Measurements from ENCODE around the gene PCMTD2.

DNA sequence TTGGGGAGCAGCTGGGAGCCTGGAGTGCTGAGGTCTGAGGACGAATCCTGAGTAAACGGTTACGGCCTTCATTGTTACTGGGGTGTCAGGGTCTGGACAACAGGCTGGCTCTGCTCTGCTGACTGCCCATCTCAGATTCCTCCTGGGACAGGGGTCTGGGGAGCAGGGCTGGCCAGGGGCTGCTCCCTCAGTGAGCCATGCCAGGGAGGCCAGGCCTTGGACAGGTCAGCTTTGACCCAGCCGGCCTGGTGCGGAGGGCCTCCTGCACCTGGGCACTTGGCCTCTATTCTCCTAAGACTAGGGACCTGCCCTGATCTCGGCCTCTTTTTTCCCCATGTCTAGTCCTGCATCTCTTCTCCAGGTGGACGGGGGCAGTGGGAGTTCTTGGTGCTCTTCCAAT lies 46.4 kb upstream of the PCMTD2 start:
- TF ChIP-seq GABPA (IDR thresholded peaks at IDR 0.05; ENCODE audit: low read depth) (no peak), POLR2AphosphoS5 (IDR thresholded peaks at IDR 0.05; ENCODE audit: low read depth) (no peak), SPI1 (IDR thresholded peaks at IDR 0.05; ENCODE audit: borderline replicate concordance, low read depth) (no peak)
- TF ChIP-seq, protein P1, sequence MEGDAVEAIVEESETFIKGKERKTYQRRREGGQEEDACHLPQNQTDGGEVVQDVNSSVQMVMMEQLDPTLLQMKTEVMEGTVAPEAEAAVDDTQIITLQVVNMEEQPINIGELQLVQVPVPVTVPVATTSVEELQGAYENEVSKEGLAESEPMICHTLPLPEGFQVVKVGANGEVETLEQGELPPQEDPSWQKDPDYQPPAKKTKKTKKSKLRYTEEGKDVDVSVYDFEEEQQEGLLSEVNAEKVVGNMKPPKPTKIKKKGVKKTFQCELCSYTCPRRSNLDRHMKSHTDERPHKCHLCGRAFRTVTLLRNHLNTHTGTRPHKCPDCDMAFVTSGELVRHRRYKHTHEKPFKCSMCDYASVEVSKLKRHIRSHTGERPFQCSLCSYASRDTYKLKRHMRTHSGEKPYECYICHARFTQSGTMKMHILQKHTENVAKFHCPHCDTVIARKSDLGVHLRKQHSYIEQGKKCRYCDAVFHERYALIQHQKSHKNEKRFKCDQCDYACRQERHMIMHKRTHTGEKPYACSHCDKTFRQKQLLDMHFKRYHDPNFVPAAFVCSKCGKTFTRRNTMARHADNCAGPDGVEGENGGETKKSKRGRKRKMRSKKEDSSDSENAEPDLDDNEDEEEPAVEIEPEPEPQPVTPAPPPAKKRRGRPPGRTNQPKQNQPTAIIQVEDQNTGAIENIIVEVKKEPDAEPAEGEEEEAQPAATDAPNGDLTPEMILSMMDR (IDR thresholded peaks at IDR 0.05; ENCODE audit: insufficient read depth, low read length): no peak
- TF ChIP-seq, protein P2, sequence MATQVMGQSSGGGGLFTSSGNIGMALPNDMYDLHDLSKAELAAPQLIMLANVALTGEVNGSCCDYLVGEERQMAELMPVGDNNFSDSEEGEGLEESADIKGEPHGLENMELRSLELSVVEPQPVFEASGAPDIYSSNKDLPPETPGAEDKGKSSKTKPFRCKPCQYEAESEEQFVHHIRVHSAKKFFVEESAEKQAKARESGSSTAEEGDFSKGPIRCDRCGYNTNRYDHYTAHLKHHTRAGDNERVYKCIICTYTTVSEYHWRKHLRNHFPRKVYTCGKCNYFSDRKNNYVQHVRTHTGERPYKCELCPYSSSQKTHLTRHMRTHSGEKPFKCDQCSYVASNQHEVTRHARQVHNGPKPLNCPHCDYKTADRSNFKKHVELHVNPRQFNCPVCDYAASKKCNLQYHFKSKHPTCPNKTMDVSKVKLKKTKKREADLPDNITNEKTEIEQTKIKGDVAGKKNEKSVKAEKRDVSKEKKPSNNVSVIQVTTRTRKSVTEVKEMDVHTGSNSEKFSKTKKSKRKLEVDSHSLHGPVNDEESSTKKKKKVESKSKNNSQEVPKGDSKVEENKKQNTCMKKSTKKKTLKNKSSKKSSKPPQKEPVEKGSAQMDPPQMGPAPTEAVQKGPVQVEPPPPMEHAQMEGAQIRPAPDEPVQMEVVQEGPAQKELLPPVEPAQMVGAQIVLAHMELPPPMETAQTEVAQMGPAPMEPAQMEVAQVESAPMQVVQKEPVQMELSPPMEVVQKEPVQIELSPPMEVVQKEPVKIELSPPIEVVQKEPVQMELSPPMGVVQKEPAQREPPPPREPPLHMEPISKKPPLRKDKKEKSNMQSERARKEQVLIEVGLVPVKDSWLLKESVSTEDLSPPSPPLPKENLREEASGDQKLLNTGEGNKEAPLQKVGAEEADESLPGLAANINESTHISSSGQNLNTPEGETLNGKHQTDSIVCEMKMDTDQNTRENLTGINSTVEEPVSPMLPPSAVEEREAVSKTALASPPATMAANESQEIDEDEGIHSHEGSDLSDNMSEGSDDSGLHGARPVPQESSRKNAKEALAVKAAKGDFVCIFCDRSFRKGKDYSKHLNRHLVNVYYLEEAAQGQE (IDR thresholded peaks at IDR 0.05; ENCODE audit: insufficient replicate concordance, low read depth): no peak
